ENCODE results near the gene KLF7.

DNA sequence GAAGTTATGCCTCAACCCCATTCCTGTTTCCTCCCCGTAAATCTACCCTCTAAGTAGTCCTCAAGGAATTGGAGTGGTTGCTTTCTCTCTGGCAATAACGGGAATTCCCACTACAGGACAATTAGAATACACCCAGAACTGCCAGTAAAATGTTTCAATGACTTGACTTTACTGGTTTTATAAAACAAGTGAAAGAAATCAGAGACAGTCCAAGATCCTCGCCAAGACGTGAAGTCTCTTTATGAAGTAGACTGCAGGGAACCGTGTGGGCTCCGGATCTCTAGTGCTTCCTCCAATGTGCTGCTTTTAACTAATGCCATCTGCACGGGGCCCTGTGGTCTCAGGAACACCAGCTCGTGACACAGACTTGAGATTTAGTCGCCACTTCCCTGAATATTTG is 125.1 kb downstream of the KLF7 start:
- TF ChIP-seq, protein P1, sequence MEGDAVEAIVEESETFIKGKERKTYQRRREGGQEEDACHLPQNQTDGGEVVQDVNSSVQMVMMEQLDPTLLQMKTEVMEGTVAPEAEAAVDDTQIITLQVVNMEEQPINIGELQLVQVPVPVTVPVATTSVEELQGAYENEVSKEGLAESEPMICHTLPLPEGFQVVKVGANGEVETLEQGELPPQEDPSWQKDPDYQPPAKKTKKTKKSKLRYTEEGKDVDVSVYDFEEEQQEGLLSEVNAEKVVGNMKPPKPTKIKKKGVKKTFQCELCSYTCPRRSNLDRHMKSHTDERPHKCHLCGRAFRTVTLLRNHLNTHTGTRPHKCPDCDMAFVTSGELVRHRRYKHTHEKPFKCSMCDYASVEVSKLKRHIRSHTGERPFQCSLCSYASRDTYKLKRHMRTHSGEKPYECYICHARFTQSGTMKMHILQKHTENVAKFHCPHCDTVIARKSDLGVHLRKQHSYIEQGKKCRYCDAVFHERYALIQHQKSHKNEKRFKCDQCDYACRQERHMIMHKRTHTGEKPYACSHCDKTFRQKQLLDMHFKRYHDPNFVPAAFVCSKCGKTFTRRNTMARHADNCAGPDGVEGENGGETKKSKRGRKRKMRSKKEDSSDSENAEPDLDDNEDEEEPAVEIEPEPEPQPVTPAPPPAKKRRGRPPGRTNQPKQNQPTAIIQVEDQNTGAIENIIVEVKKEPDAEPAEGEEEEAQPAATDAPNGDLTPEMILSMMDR (conservative IDR thresholded peaks at IDR 0.05; ENCODE audit: low read depth, low read length), result no peak
- TF ChIP-seq EZH2 (IDR thresholded peaks at IDR 0.05; ENCODE audit: low read length, unreplicated experiment) (no peak), EZH2phosphoT487 (IDR thresholded peaks at IDR 0.05; ENCODE audit: borderline replicate concordance, low read length) (no peak)

All from PC-3 (cell line).